K562 (cell line): ENCODE results near the gene ZNF83. TPM values are rescaled to one million over a fixed set of nuclear protein-coding genes. Genes with fewer than 3 reads are reported as not detected.
A peak's percentile ranks its signal among the peaks of the same experiment; 100 is the strongest.

Source experiments
- CHD1 ChIP-seq: fragments of 200-600 bp; sonication (generic); IDR thresholded peaks from one replicate; pipeline ENCODE4 v1.6.1; 2012; ENCODE audit warnings: mild to moderate bottlenecking, moderate library complexity, low read length, inconsistent platforms
- CUX1 ChIP-seq: fragments of 200-800 bp; sonication (Bioruptor generic); IDR thresholded peaks from 2 replicates; pipeline ENCODE4 v1.6.1; 2016; ENCODE audit warnings: missing genetic modification characterization, missing compliant biosample characterization
- GTF2A2 ChIP-seq: IDR thresholded peaks from 2 replicates; pipeline ENCODE4 v1.6.1; 2016; ENCODE audit warnings: mild to moderate bottlenecking, missing genetic modification characterization, missing compliant biosample characterization
- LARP7 ChIP-seq: fragments of 450-650 bp; IDR thresholded peaks from 2 replicates; pipeline ENCODE4 v1.6.1; 2016
- NR2F6 ChIP-seq: fragments of 450-650 bp; formaldehyde crosslinking; IDR thresholded peaks from 2 replicates; pipeline ENCODE4 v1.4.0; 2020; ENCODE audit warnings: mild to moderate bottlenecking
- PATZ1 ChIP-seq: fragments of 250-450 bp; sonication (Bioruptor Pico); IDR thresholded peaks from 2 replicates; pipeline ENCODE4 v1.5.0; 2020; ENCODE audit warnings: mild to moderate bottlenecking, borderline replicate concordance
- PHB ChIP-seq: fragments of 250-450 bp; sonication (Bioruptor Pico); IDR thresholded peaks from 2 replicates; pipeline ENCODE4 v1.5.0; 2021
- PHF21A ChIP-seq: fragments of 450-650 bp; IDR thresholded peaks from 2 replicates; pipeline ENCODE4 v1.6.1; 2017; ENCODE audit warnings: low read depth, borderline replicate concordance
- RBM39 ChIP-seq: fragments of 200-400 bp; formaldehyde crosslinking; optimal IDR thresholded peaks from 2 replicates; pipeline ENCODE3; 2018; ENCODE audit warnings: low read depth, low read length
- SIN3A ChIP-seq, 2 experiments: fragments of 150-350 bp in 1 of 2; IDR thresholded peaks; 2 replicates each; pipeline ENCODE4 v1.6.1; 2011 to 2016; ENCODE audit warnings: borderline replicate concordance in 2 of 2, low read depth in 2 of 2, low read length in 2 of 2, mild to moderate bottlenecking in 2 of 2, moderate library complexity in 2 of 2; ENCODE audit not compliant: control insufficient read depth in 1 of 2
- TRIM28 ChIP-seq: fragments of 450-650 bp; IDR thresholded peaks from 2 replicates; pipeline ENCODE4 v1.6.1; 2017
- ZFX ChIP-seq: sonication (generic); formaldehyde crosslinking; IDR thresholded peaks from 2 replicates; pipeline ENCODE4 v1.8.0; 2022; ENCODE audit warnings: mild to moderate bottlenecking, missing genetic modification reagents, moderate library complexity
- ZNF239 ChIP-seq: fragments of 250-450 bp; sonication (Bioruptor Pico); IDR thresholded peaks from 2 replicates; pipeline ENCODE4 v1.4.0; 2020; ENCODE audit warnings: mild to moderate bottlenecking
- ZNF354B ChIP-seq: fragments of 250-450 bp; sonication (Bioruptor Pico); IDR thresholded peaks from 2 replicates; pipeline ENCODE4 v1.4.0; 2020
- ZNF584 ChIP-seq: fragments of 200-800 bp; sonication (Bioruptor generic); IDR thresholded peaks from 2 replicates; pipeline ENCODE4 v1.6.1; 2016; ENCODE audit warnings: low read depth, mild to moderate bottlenecking, missing genetic modification characterization, missing compliant biosample characterization
- ZNF639 ChIP-seq, 2 experiments: fragments of 200-800 bp in 1 of 2; sonication (Bioruptor generic) in 1 of 2; sonication (generic) in 1 of 2; formaldehyde crosslinking in 1 of 2; IDR thresholded peaks in 1 of 2; conservative IDR thresholded peaks in 1 of 2; 2 replicates each; pipeline versions ENCODE4 v1.5.0 to v1.6.1; 2016 to 2020; ENCODE audit warnings: missing compliant biosample characterization in 1 of 2, missing genetic modification characterization in 1 of 2, missing genetic modification reagents in 1 of 2
- polyA plus RNA-seq, 8 experiments: library from polyadenylated mRNA; depleted of rRNA in 4 of 8; stranded (reverse) in 5 of 8; unstranded in 3 of 8; fragments of >200 nt; fragmentation: Nextera tagmentation in 2 of 8; fragmentation: Illumina TruSeq in 1 of 8; extraction: Ambion mirVana in 2 of 8; extraction: Trizol in 1 of 8; gene quantifications; 2 replicates each; pipeline versions ENCODE4 v1.2.1 to v1.2.3, GENCODE V29; 2011 to 2014; ENCODE audit warnings: inconsistent platforms in 1 of 8, missing spikeins in 1 of 8
- total RNA-seq, 7 experiments: library from RNA; depleted of rRNA in 6 of 7; stranded (reverse); fragments of >200 nt in 6 of 7; fragmentation: Illumina TruSeq in 2 of 7; extraction: Trizol in 2 of 7; gene quantifications; 2 replicates each; pipeline versions ENCODE4 v1.2.1 to v1.2.3, GENCODE V29; 2011 to 2021; ENCODE audit warnings: low replicate concordance in 1 of 7

ZNF83 gene
- total and polyA plus RNA-seq, 9 of the 15 experiments (the other 6 are each of a cell fraction or from before 2014, with no cell fraction given) = 18.6 to 74.3 (median 51.9) TPM

- TF ChIP-seq ZNF639 (CRISPR knock-in tag; conservative IDR thresholded peaks at IDR 0.05 in 1 of 2, IDR thresholded peaks at IDR 0.05 in 1 of 2) (peak in 1 of 2 experiments; percentile 67; a peak in 2 of 4 replicates), TRIM28 (no peak), GTF2A2 (no peak), RBM39 (no peak), PATZ1 (CRISPR knock-in tag) (no peak), ZNF239 (no peak), ZFX (no peak), SIN3A (IDR thresholded peaks at IDR 0.05; ENCODE audit: borderline replicate concordance in 2 of 2, control insufficient read depth in 1 of 2, low read depth in 2 of 2, low read length in 2 of 2) (peak; percentile 36 to 53; a peak in 1 of 4 replicates), LARP7 (no peak), ZNF584 (CRISPR knock-in tag) (no peak), NR2F6 (CRISPR knock-in tag) (no peak), ZNF354B (CRISPR knock-in tag) (no peak), CUX1 (CRISPR knock-in tag) (no peak), PHB (CRISPR knock-in tag) (no peak), PHF21A (no peak), CHD1 (no peak)
Observed at GRCh38 chr19:52601025-52601973, 36.9 kb downstream of the ZNF83 start (continued).
